Thymus (tissue), 11 donors: ENCODE results near the gene CELSR1. TPM values are rescaled to one million over a fixed set of nuclear protein-coding genes. Genes with fewer than 3 reads are reported as not detected.
"Not testable (repeated sequence)": the region's sequence is repeated elsewhere in the genome, so short reads cannot be mapped to it uniquely, and the experiment has no call there.

Experiments used
- DNase-seq, 9 donors: peaks; one replicate each; pipeline ENCODE4 v3.0.0-alpha.2; 2013; ENCODE audit warnings: low spot score in 9 of 9, low read depth in 6 of 9, missing footprints in 1 of 9
- H3K27ac ChIP-seq, 2 donors: one replicate each; pipeline ENCODE4 v1.5.1; 2013; ENCODE audit warnings: control low read depth in 1 of 2, low read depth in 1 of 2, low read length in 1 of 2, mild to moderate bottlenecking in 1 of 2, moderate library complexity in 1 of 2
- H3K27me3 ChIP-seq, 2 donors: one replicate each; pipeline ENCODE4 v1.5.1; 2013; ENCODE audit warnings: low read length in 1 of 2; ENCODE audit not compliant: control insufficient read depth in 2 of 2, insufficient read depth in 1 of 2
- H3K36me3 ChIP-seq, 2 donors: one replicate each; pipeline ENCODE4 v1.5.1; 2013; ENCODE audit warnings: low read length in 1 of 2, mild to moderate bottlenecking in 1 of 2, moderate library complexity in 1 of 2; ENCODE audit not compliant: control insufficient read depth in 2 of 2, insufficient read depth in 2 of 2
- H3K4me1 ChIP-seq, 2 donors: one replicate each; pipeline ENCODE4 v1.5.1; 2013; ENCODE audit warnings: low read length in 2 of 2; ENCODE audit not compliant: control insufficient read depth in 2 of 2, insufficient read depth in 2 of 2
- H3K4me3 ChIP-seq, 2 donors: one replicate each; pipeline ENCODE4 v1.5.1; 2013; ENCODE audit warnings: low read length in 2 of 2, control low read depth in 1 of 2, mild to moderate bottlenecking in 1 of 2
- H3K9me3 ChIP-seq, 2 donors: one replicate each; pipeline ENCODE4 v1.5.1; 2013; ENCODE audit warnings: low read length in 1 of 2, mild to moderate bottlenecking in 1 of 2; ENCODE audit not compliant: control insufficient read depth in 2 of 2, insufficient read depth in 1 of 2
- WGBS: extraction: QIAGEN DNeasy Blood & Tissue Kit; methylation state at CpG from one replicate; pipeline ENCODE4 v1.1.7; 2013; 5-methylcytosine and 5-hydroxymethylcytosine counted together
- polyA plus RNA-seq: library from polyadenylated mRNA; stranded (reverse); fragments of 200-250 nt; gene quantifications from one replicate; pipeline ENCODE4 v1.2.3, GENCODE V29; 2013
- total RNA-seq: library from RNA; stranded (reverse); fragments of 120-200 nt; gene quantifications from one replicate; pipeline ENCODE4 v1.2.4, GENCODE V29; 2013
- donor health status: healthy.

The CELSR1 gene
- total and polyA plus RNA-seq, 2 donors, result 3.7 to 9.4 TPM

GRCh38 chr22:46516638-46517037 is 20.8 kb downstream of the CELSR1 start:
- Histone ChIP-seq H3K4me1 (peaks cover 0 to 2% of the 10 kb centered on the region in 2 donors), H3K9me3 (no peaks in the 10 kb centered on the region), H3K36me3 (no peaks in the 10 kb centered on the region), H3K27me3 (peaks cover 0 to 14% of the 10 kb centered on the region in 2 donors), H3K27ac (no peak overlapping the region), H3K4me3 (no peak overlapping the region)
- WGBS, result 88% methylated on average over 10 of the region's 10 CpGs
- DNase-seq, result no peak

- 98% methylated on average over 3 of the region's 5 CpGs for WGBS
- not testable (repeated sequence) for DNase-seq, H3K36me3 ChIP-seq, H3K9me3 ChIP-seq, H3K4me1 ChIP-seq, H3K4me3 ChIP-seq, H3K27ac ChIP-seq
- peaks cover 0 to 14% of the 10 kb centered on the region in 2 donors for H3K27me3 ChIP-seq
These were observed 21.3 kb downstream of the CELSR1 start for GRCh38 chr22:46516112-46516487.

DNA sequence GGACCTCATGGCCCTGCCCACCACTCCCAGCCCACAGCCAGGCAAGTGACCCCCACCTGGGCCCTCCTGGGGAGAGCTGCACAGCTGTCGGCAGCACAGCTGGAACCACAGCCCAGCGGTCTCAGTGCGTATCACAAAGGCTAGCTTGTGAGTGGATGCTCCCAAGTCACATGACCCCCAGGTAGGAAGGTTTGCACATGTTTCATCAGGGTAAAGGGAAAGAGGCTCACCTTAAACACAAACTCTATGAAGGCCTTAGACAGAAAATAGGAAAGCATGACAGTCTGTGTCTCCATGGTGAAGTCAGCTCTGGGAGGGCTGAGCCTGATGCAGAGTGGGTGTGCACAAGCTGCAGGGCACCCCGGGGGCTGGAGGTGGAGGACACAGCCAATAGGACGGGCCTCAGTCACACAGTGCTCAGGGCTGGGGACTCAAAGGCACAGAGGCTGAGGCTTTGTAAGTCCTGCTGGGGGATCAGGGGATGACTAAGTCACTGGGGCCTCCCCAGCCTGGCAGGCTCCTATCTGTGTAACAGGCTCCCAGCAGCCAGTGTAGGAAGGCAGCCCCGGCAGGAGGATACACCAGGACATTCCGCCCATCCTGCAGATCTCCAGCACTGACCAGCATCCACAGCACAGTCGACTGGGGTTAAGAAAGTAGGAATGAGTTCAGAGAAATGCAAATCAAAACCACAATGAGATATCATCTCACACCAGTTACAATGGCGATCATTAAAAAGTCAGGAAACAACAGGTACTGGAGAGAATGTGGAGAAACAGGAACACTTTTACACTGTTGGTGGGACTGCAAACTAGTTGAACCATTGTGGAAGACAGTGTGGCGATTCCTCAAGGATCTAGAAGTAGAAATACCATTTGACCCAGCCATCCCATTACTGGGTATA is 22.0 kb downstream of the CELSR1 start:
- 92% methylated on average over 10 of the region's 10 CpGs for WGBS
- peaks cover 3 to 14% of the 10 kb centered on the region in 2 donors for H3K4me1 ChIP-seq
- DNase-seq, result no peak
- peaks cover 0 to 14% of the 10 kb centered on the region in 2 donors for H3K27me3 ChIP-seq
- no peak overlapping the region for H3K27ac ChIP-seq
- H3K9me3 ChIP-seq, result no peaks in the 10 kb centered on the region
- no peak overlapping the region for H3K4me3 ChIP-seq
- H3K36me3 ChIP-seq, result no peaks in the 10 kb centered on the region

DNA sequence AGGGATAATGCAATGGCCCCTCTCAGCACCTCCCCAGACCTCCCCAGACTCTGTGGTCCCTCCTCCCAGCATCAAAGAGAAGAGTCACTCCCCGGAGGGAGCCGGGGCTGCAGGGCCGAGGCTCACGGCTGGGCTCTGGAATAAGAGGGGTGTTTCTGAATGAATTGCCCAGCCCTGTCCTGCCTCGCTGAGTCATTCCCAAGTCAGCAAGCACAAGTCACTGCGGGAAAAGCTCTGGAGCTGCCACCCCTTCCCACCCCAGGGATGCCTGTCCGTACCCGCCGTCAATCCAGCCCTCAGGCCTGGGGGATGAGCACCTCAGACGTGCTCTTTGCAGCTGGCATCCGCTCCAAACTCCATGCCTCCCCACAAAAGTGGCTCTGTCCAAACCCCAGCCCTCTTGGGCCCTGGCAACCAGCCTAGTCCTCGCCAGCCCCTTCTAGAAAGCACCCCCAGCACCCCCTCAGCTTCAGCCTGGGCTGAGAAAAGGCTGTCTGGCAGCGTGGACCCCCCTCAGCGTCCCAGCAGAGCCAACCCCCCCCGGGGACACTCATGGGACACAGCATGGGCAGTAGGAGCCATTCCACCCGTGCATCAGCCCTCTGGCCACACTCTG is 22.7 kb downstream of the CELSR1 start:
- H3K4me3 ChIP-seq, result no peak overlapping the region
- WGBS, result 92% methylated on average over 16 of the region's 16 CpGs
- DNase-seq, result no peak

GRCh38 chr22:46513908-46514550 is 23.4 kb downstream of the CELSR1 start:
- Histone ChIP-seq H3K27me3 (peaks cover 0 to 11% of the 10 kb centered on the region in 2 donors), H3K36me3 (no peaks in the 10 kb centered on the region), H3K4me3 (no peak overlapping the region), H3K9me3 (no peaks in the 10 kb centered on the region), H3K4me1 (peaks cover 7 to 23% of the 10 kb centered on the region in 2 donors), H3K27ac (no peak overlapping the region)
- DNase-seq, result no peak
- 92% methylated on average over 16 of the region's 16 CpGs for WGBS

More for the DNA sequence above, 22.7 kb downstream of the CELSR1 start:
- Histone ChIP-seq H3K36me3 (no peaks in the 10 kb centered on the region), H3K27me3 (peaks cover 0 to 14% of the 10 kb centered on the region in 2 donors), H3K4me1 (peaks cover 7 to 21% of the 10 kb centered on the region in 2 donors), H3K27ac (no peak overlapping the region), H3K9me3 (no peaks in the 10 kb centered on the region)

GRCh38 chr22:46512683-46513082 is 24.7 kb downstream of the CELSR1 start:
- no peak for DNase-seq
- WGBS, result 97% methylated on average over 11 of the region's 11 CpGs
- Histone ChIP-seq H3K27me3 (peaks cover 0 to 15% of the 10 kb centered on the region in 2 donors), H3K9me3 (no peaks in the 10 kb centered on the region), H3K27ac (no peak overlapping the region), H3K4me3 (no peak overlapping the region), H3K36me3 (no peaks in the 10 kb centered on the region), H3K4me1 (peaks cover 7 to 31% of the 10 kb centered on the region in 2 donors)

DNA sequence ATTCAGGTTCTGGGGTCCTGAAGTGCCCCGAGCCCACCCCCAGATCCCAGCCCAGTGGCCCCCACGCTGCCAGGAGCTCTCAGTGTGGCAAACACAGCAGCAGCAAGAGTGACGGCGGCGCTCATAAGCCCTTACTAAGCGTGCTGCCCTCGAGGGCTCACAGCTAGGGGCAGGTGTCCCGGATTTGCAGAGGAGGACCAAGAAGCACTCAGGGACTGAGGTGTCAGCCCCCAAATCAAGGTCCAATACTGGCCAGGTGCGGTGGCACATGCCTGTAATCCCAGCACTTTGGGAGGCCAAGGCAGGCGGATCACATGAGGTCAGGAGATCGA is 25.4 kb downstream of the CELSR1 start:
- H3K36me3 ChIP-seq, result no peaks in the 10 kb centered on the region
- H3K9me3 ChIP-seq, result no peaks in the 10 kb centered on the region
- 92% methylated on average over 11 of the region's 11 CpGs for WGBS
- peaks cover 0 to 11% of the 10 kb centered on the region in 2 donors for H3K27me3 ChIP-seq
- no peak overlapping the region for H3K27ac ChIP-seq
- no peak for DNase-seq
- peaks cover 7 to 34% of the 10 kb centered on the region in 2 donors for H3K4me1 ChIP-seq
- H3K4me3 ChIP-seq, result no peak overlapping the region

- Histone ChIP-seq H3K36me3 (no peaks in the 10 kb centered on the region), H3K9me3 (no peaks in the 10 kb centered on the region), H3K4me1 (peaks cover 7 to 34% of the 10 kb centered on the region in 2 donors), H3K27me3 (peaks cover 0 to 6% of the 10 kb centered on the region in 2 donors), H3K27ac (no peak overlapping the region), H3K4me3 (no peak overlapping the region)
- WGBS, result 85% methylated on average over 20 of the region's 20 CpGs
- DNase-seq, result peak in 4 of 9 donors; percentile 26 to 57 (median 29)
These were observed 26.0 kb downstream of the CELSR1 start for GRCh38 chr22:46511151-46512038.
